Embryonic facial prominence (tissue), 1 donor: ENCODE measurements around the gene ARL6IP1.
A peak's percentile ranks its signal among the peaks of the same experiment; 100 is the strongest.
"Not testable (repeated sequence)": the region's sequence is repeated elsewhere in the genome, so short reads cannot be mapped to it uniquely, and the experiment has no call there.

Source experiments
- DNase-seq: peaks from one replicate; pipeline ENCODE4 v3.0.0-alpha.2; 2016; ENCODE audit errors: extremely low spot score

Gene ARL6IP1

DNA sequence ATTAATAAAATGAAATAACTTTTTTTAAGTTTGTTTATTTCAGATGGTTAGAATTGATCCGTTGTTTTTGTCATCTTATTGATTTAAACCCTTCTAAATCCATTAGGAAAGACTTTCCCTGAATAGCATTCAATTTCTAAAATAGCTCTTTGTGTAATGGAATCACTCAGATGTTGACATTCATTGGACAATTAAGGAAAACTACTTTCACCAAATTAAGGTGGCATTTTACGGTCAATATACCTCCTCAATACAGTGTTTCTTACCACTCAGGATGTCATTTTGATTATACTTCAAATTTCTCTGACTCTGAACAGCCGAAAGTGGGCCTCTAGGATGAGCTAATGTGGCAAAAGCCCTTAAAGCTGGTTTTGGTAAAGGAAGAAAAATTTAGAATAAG, 1.8 kb downstream of the ARL6IP1 start:
- no peak for DNase-seq

DNA sequence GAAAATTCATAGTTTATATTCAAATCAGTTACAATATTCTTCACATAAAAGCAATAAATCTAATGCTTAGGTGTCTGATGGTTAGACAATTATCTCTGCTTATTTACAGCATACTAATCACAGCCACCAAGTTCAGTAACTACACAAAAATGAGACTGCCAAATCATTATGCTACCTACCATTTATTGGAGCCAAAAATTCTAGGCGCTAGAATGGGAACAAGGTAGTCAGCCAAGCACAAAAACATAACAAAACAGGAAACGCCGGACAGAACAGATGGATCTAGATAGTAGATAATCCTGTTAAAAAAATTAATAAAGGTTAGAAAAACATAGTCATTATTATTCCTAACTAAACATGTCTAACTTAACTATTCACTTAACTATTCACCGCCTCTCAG, 3.6 kb downstream of the ARL6IP1 start:
- DNase-seq: no peak

DNA sequence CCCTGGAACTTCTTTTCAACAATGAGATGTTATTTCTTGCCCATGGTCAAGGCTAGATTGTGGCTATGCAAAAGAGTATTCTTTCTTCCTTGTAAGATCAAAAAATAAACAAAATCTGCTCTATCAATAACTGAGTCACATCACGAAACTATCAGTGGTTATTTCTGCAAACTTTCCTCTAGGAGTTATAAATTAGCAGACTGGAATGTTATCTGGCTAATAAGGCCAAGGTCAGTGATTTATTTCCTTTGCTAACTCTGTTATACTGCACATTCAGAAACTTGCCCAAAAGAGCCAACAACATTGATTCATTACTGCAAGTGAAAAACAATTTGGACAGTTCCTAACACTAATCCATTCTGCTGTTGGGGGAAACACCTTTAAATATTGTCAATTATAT, 5.0 kb downstream of the ARL6IP1 start:
- no peak for DNase-seq

DNA sequence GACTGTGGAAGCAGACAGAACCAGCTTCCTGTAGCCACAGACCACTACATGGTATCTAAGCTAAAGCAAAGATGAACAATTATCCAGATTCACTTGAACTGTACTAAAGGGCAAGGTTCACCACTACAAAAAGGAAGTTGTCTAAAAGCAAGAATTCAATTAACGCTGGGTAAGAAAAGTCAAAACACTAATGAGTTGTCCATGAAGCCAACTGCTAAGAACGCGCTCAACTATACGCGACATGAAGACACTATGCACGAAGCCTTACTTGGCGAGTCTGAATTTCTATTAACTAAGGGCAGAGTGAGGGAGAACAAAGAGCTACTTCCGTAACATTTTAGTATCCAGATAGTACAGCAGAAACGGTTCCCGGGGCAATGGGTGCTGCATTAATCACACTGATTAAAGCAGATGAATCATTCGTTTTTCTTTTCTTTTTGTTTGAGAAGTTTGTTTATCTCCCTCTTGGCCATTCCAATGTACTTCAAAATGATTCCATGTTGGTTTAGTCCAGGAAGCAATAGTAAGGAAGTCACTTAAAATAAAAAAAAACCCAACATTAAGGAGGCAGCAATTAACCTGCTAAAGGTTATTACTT, 8.4 kb downstream of the ARL6IP1 start:
- no peak for DNase-seq

DNA sequence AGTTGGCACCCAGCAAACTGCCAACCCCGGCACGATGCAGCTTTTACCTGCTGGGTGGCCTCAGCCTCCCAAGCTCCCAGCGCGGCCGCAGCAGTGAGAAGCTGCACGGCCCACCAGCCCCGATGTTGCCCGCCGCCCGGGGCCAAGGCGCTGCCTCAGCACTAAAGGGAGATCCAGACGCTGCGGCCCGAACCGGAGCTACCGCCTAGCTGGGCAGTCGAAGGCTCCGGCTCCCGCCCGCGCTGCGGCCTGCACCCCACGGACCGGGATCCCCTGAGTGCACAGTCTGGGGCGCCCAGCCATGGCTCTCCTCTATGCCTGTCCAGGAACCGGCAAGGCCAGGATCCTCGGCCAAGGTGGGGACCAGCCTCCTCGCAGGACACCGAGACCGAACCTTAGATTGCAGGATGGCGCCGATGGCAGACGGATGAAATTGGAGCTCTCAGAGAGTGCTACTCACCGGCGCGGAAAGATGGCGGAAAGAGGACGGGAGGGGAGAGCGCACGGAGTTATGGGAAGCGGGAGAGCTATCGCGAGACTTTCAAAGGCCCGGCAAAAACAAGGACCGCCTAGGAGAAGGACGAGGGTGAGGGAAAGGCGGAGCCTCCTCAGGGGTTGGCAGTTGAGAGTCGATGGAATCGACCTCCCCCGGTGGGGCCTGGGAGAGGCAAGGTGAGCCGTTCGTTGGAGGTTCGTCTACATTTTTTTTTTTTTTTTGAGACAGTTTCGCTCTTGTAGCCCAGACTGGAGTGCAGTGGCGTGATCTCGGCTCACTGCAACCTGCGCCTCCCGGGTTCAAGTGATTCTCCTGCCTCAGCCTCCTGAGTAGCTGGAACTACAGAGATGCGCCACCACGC, 11.3 kb downstream of the ARL6IP1 start, which contains the start of gene RPS15A:
TSS of gene RPS15A (minus strand) at position 485 of the 857 bp plus-strand sequence. CDS start 1,221 bp downstream, outside the sequence.
- DNase-seq: peak; percentile 94

DNA sequence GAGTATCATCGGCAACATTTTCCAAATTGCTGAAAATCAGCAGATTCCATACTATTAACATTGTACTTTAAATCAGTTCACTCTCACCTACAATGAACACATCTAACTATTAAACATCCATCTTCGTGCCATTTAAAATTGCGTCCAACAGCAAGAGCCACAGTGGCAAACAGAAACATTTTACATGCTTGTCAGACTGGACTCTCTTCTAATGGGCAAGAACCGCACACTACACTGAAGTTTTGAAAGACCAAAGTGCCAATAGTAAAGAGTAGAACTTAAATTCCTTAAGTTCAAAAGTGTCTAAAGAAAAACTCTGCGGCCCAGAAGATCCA, 11.9 kb downstream of the ARL6IP1 start:
- no peak for DNase-seq

DNA sequence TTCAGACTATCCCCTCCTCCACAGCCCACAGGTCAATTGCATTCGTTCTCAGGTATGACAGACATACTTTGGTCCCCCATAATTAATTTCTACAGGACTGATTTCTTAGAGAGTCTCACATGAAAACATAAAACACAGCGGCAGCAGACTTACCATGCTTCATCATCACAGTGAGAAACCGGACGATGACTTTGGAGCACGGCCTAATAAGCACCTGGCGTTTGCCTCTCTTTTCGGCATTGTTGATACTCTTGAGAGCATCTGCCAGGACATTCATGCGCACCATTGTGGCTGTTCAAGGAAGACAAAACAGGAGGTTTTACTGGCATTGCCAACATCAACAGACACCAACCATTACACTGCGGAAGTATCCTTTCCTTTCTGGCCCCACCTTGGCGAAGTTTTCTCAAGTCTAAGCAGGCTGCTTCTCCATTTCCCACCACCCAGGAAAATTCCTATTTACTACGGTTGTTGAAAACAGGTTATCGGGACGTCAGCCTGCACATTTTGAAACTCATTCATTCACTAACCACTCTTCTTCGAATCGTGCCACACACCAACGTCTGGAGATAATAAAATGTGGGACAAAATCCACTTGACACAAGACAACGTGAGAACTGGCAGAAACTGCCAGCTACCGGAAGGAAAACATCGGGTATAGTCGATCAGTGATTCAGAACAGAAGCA, 12.4 kb downstream of the ARL6IP1 start:
- DNase-seq: no peak

DNA sequence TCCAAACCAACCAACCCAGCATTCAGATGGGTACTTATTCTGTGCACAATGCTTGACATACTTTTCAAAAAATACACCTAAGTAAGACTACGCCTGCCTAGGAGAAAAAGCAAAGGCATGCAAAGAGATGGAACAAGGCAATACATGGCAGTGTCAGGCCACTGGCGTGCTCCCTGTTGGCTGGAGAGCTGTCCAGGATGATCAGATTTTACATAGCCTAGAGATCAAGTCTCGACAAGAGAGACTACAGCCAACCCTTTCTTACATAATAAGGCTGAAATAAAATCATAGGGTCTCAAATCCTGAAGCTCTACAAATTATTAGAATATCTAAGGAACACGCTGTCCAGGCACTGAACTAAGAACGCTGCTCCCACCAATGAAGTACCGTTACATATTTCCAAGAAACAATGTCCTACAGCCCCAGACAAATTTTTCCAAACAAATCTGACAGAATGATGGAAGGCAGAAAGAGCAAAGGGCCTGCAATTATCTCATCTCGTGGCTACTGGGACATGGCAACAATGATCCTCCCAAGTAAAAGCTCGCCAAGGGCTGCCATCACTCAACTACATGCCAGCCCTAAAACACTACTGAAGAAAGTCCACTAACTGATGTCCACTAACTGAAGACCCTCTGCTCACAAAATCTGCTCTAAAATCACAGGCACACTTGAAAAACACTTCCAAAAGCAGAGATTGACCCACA, 16.3 kb downstream of the ARL6IP1 start:
- no peak for DNase-seq

DNA sequence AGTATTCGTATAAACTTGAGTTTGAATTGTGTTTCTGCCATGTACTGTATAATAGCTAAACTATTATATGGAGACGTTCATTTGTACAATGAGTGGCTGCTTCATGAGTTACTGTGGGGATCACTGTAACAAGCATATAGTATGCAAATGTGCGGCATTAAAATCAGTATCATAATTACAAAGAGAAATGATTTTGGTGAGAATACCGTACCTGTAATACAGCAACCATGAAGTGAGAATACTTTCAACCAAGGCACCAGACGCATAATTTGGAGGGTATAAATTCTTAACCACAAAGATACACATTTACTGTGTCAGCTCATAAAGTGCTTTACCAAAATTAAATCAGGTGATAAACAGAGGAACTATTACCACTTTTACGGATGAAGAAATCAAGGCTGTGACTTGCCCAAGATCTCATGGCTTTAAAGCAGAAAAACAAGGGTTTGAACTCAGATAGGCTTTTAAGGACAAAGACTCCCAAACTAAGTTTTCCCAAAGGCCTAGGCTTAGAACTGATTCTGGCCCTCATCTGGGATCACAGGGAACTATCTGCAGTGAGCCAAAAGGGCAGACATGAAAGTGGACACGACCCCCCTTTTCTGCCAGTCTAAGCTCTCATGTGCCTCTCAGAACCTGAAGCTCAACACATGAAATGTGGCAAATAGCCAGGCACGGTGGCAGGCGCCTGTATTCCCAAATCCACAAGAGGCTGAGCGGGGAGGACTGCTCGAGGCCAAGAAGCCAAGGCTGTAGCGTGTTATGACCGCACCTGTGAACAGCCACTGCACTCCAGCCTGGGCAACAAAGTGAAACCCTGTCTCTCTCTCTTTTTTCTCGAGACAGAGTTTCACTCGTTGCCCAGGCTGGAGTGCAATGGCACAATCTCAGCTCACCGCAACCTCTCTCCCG, 17.7 kb downstream of the ARL6IP1 start:
- no peak for DNase-seq

DNA sequence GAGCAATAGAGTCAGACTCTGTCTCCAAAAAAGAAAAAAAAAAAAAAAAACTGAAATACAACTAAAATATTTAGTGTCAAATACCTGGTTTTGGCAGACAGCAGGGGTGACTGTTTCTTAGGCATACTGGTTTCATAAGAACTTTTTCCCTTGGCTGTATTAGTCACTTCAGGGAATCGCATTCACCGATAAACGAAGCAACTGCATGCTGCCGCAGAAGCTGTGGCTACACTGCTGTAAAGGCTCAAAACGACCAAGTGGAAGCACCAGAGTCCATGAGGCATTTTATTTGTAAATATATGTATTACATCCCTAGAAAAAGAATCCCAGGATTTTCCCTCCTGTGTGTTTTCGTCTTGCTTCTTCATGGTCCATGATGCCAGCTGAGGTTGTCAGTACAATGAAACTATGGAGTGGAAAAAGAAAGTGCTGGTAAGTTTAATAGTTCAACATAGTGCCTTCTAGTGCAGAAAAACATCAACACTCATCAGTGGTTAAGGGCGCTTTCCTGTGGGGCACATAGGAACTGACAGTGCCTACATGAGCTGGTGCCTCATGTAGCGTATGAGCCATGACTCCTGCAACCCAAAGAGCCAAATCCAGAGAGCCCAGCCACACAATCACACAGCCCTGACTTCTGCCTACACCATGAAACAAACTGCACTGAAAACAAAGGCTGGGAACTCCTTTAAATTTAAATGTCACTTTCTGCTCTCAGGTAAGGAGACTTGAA, 18.5 kb downstream of the ARL6IP1 start:
- DNase-seq: no peak

DNA sequence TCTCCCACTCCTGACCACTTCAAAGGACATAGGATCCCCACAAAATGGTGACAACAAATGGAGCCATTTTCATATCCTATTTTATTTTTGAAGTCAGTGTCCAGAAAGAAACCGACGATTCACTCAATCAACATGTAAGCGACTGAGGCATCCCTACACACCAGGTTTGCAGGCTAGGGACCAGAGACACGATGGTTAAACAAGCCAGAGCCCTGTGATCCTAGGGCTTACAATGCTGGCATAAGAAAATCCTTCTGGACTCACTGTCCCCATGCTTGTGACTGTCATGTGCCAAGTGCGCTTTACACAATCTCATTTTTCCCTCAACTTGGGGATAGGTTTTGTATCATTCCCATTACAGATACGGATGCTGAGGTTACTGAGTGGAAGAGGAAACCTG, 20.1 kb downstream of the ARL6IP1 start:
- not testable (repeated sequence) for DNase-seq

DNA sequence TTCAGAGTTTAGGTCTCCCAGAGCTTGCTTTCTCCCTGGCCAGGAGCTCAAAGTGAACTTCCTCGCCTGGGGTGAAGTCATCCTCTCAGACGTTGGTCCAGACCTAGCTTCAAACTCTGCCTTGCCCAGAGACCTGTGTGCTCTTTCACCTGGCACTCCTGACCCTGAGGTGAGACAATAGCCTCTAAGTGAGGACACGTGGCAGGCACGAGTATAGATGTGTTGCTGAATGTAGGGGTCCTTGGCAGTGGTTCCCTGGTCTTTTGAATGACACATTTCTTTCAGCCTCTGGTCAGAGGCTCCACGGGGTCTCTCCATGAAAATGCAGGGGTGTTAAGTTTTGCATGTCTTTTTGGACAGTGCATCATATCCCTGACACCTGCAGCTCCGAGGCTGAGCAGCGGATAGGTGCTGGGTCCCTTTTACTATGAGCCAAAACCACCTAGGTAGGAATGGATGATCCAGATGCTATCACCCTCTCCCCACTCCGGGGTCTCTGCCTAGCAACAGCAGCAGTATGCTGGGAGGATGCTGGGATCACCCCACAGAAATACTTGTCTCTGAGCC, 20.8 kb downstream of the ARL6IP1 start:
- DNase-seq: not testable (repeated sequence)

DNA sequence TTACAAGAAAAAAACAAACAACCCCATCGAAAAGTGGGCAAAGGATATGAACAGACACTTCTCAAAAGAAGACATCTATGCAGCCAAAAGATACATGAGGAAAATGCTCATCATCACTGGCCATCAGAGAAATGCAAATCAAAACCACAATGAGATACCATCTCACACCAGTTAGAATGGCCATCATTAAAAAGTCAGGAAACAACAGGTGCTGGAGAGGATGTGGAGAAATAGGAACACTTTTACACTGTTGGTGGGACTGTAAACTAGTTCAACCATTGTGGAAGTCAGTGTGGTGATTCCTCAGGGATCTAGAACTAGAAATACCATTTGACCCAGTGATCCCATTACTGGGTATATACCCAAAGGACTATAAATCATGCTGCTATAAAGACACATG, 23.7 kb downstream of the ARL6IP1 start:
- not testable (repeated sequence) for DNase-seq

DNA sequence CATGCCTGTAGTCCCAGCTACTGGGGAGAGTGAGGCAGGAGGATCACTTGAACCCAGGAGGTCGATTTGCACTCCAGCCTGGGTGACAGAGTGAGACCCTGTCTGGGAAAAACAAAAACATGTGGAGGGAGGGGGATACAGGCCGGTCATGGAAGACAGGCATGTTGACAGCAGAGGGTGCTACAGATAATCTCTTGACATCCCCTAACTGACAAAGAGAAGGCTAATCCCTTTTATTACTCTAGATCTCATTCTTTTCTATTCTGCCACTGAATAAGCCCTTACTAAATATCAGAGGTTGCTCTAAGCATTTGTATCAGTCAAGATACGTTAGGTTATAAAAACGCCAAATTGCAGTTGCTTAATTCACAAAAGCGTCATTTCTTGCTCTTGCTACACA, 25.0 kb downstream of the ARL6IP1 start:
- not testable (repeated sequence) for DNase-seq

DNA sequence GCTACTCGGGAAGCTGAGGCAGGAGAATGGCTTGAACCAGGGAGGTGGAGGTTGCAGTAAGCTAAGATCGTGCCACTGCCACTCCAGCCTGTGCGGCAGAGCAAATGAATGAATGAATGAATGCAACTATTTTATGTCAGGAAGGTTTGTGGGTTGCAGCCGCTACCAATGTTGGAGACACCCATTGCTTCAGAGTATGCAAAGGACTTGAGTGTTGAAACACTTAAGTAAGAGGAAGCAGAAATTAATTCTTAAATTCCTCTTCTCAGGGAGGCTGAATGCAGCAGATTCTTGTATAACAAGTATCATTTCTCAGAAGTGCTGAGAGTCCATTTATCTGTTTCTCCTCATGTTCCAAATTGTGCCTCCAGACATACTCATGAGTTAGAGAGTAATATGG, 26.7 kb downstream of the ARL6IP1 start:
- not testable (repeated sequence) for DNase-seq

DNA sequence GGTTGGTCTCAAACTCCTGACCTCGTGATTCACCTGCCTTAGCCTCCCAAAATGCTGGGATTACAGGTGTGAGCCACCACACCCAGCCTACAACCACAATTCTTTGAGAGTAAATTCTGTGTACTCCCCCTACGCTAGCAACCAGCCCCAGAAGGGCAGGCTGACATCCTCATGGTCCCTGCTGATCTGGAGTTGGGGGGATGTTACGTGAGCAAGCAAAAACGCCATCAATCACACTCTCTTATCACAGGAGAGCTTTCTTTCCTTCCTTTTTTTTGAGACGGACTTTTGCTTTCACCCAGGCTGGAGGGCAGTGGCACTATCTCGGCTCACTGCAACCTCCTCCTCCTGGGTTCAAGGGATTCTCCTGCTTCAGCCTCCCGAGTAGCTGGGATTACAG, 29.2 kb downstream of the ARL6IP1 start:
- not testable (repeated sequence) for DNase-seq

DNA sequence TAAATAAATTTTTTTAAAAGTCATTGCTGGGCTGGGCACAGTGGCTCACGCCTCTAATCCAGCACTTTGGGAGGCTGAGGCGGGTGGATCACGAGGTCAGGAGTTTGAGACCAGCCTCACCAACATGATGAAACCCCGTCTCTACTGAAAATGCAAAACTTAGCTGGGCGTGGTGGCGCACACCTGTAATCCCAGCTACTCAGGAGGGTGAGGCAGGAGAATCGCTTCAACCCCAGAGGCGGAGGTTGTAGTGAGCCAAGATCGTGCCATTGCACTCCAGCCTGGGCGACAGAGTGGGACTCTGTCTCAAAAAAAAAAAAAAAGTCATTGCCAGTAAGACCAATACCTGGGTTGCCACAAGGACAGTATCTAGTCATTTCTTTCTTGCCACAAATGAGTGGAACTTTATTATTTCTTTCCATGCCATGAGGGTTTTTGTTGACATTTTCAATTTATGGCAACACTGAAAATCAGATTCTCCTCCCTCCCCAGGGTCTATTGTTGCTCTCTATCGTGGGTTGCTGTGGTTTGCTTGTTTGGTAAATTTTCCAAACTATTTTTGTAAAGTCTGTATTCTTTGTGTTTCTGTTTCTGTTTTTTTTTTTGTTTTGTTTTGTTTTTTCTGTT, 30.9 kb downstream of the ARL6IP1 start:
- DNase-seq: not testable (repeated sequence)

DNA sequence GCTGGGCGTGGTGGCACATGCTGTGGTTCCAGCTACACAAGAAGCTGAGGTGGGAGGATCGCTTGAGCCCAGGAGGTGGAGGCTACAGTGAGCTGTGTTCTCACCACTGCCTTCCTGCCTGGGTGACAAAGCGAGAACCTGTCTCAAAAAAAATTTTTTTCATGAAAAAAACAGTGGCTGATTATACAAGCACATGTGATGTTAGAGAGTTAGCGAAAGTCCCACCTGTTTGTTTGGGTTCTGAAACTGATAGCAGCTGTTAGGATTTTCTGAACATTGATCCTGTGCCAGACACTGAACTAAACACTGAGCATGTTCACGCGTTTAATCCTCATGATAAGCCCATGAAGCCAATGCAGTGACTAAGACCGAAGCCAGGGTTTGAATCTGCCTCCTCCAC, 34.1 kb downstream of the ARL6IP1 start:
- DNase-seq: not testable (repeated sequence)

DNA sequence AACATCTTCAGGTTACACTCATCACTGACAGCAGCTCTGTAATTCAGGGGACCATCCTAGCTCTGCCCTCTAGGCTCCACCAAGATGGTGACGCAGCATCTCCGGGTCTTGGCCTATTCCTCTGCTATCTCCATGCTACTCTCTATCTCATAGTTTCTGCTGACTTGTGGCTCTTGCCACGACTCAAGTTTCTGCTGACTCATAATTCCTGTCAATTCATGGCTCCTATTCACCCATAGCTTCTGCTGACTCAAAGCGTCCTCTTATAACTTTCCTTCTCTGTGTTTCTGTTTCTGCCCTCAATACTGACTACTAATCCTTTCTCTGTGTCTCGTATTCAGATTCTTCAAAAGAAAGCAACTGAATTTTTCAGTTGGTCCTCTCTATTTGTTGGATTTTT, 38.6 kb downstream of the ARL6IP1 start:
- DNase-seq: not testable (repeated sequence)
